COLO829 (cell line): Measurements from ENCODE around the gene MRPL18.
"Not testable (repeated sequence)": the region's sequence is repeated elsewhere in the genome, so short reads cannot be mapped to it uniquely, and the experiment has no call there.

Experiments used
- DNase-seq: peaks from one replicate; pipeline ENCODE4 v3.0.0; 2012; ENCODE audit warnings: low spot score

The MRPL18 gene

DNA sequence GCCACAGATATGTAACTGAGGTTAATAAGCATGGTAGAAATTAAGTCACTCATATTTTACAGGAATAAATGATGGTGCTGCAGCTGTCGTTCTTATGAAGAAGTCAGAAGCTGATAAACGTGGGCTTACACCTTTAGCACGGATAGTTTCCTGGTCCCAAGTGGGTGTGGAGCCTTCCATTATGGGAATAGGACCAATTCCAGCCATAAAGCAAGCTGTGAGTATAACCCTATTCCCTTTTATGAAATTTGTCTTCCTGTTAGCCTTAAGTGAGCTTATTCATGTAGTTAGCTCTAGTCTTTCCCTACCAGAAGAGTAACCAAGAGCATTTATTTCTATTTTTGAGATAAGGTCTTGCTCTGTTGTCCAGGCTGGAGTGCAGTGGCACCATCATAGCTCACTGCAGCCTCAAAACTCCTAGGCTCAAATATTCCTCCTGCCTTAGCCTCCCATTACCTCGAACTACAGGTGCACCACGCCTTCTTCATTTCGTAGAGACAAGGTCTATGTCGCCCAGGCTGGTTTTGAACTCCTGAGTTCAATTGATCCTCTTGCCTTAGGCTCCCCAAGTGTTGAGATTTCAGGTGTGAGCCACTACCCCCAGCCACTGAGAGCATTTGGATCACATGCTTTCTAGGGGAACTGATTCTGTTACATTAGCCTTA lies 12.9 kb upstream of the MRPL18 start:
- no peak for DNase-seq

DNA sequence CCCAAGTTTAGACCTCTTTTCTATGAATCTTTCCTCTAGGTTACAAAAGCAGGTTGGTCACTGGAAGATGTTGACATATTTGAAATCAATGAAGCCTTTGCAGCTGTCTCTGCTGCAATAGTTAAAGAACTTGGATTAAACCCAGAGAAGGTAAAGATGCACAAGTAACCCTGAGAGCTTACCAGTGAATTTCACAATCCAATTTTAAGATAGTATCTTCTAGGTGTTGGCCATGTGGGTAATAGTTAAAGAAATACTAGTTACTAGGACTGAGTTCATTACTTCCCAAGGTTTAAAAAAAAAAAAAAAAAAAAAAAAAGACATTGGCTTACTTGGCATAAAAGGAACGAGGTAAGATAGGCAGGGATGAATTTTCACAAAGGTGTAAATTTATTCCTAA lies 12.1 kb upstream of the MRPL18 start:
- no peak for DNase-seq

DNA sequence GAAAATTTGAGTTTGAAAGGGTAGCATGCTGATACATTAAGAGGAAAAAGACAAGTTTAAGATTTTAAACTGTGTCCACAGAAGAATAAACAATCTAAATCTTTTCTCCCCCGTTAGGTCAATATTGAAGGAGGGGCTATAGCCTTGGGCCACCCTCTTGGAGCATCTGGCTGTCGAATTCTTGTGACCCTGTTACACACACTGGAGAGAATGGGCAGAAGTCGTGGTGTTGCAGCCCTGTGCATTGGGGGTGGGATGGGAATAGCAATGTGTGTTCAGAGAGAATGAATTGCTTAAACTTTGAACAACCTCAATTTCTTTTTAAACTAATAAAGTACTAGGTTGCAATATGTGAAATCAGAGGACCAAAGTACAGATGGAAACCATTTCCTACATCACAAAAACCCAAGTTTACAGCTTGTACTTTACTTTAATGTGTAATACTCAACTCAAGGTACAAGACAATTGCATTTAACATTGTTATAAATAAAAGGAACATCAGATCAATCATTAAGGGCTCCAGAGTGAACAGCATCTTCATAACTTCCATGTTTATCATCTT lies 11.6 kb upstream of the MRPL18 start:
- no peak for DNase-seq

DNA sequence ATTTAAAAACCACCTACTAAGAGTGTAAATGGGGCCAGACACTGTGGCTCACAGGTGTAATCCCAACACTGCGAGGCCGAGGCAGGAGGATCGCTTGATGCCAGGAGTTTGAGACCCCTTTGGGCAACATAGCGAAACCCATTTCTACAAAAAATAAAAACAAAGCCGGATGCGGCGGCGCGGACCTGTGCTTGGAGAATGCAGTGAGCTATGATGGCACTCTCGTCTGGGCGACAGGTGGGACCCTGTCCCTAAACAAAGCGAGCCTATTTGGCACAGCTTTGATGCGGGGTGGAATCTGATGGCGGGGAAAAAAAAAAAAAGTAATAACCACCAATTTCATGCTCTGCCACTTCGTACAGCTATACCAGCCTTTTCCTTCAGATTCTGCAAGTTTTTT lies 2.0 kb upstream of the MRPL18 start:
- no peak for DNase-seq

GRCh38 chr6:159788753-159789376 lies 1.4 kb upstream of the MRPL18 start:
- DNase-seq, result peak; percentile 28

- peak; percentile 99 for DNase-seq
Measured at GRCh38 chr6:159789377-159790148, 704 bp upstream of the MRPL18 start, which contains the start of gene TCP1. TCP1 (minus strand) TSS chr6:159789602; CDS start chr6:159789468, 134 bp downstream.

DNA sequence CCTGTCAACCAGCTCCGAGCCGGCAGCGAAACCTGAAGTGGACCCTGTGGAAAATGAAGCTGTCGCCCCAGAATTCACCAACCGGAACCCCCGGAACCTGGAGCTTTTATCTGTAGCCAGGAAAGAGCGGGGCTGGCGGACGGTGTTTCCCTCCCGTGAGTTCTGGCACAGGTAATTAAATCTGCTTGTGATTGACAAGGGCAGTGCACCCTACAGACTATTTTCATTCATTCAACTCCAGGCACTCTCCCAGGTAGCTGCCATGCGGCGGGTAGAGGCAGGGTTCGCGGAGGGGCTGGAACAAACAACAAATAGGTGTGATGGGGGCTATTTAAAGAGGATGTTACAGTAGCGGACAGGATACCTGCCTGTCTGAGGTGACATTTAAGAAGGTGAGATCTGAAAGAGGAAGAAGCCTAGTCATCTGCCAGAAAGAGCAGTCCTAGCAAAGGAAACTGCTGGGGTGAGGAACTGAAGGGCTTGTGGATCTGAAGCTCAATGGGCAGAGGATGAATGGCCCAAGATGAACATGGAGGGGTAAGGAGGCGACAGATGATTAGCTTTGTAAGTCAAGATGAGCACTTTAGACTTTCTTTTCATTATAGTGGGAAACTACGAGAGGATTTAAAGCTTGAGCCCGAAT lies 810 bp downstream of the MRPL18 start:
- no peak for DNase-seq

GRCh38 chr6:159794976-159795375 lies 4.7 kb downstream of the MRPL18 start:
- not testable (repeated sequence) for DNase-seq

GRCh38 chr6:159797554-159797953 lies 7.3 kb downstream of the MRPL18 start:
- no peak for DNase-seq

- DNase-seq, result no peak
Measured at GRCh38 chr6:159800141-159800865, 10.0 kb downstream of the MRPL18 start, which contains the start of gene PNLDC1. PNLDC1 (plus strand) TSS chr6:159800276; CDS start chr6:159800308, 32 bp downstream.

GRCh38 chr6:159801935-159802334 lies 11.7 kb downstream of the MRPL18 start:
- DNase-seq, result no peak

GRCh38 chr6:159804504-159804903 lies 14.2 kb downstream of the MRPL18 start:
- DNase-seq, result no peak

DNA sequence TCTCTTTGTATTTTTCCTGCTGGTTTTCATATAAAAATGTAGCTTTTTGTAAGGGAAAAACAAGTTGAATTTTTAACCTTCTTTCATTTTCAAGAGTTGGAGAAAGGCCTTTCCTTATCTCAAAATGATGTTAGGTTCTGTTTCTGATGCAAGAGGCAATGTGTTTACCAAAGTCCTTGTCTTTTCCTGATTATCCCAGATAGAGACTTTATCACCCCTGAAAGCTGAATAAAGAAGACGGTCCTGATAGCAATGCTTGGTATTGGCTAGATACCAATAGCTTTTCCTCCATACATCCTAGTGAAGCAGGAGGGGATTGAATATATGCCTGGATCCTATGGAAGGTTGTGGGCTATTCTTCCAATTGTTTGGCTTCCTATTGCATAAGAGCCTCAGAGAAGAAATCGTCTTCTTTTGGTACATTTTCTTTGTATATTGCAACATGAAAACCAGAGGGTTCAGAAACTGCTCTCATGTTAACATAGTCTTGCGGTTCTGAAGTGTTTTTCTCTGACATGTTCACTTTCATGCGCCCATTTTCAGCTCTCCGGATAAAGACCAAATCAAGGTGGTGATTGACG lies 15.3 kb downstream of the MRPL18 start:
- no peak for DNase-seq

- no peak for DNase-seq
Measured at GRCh38 chr6:159806021-159806458, 15.8 kb downstream of the MRPL18 start.

DNA sequence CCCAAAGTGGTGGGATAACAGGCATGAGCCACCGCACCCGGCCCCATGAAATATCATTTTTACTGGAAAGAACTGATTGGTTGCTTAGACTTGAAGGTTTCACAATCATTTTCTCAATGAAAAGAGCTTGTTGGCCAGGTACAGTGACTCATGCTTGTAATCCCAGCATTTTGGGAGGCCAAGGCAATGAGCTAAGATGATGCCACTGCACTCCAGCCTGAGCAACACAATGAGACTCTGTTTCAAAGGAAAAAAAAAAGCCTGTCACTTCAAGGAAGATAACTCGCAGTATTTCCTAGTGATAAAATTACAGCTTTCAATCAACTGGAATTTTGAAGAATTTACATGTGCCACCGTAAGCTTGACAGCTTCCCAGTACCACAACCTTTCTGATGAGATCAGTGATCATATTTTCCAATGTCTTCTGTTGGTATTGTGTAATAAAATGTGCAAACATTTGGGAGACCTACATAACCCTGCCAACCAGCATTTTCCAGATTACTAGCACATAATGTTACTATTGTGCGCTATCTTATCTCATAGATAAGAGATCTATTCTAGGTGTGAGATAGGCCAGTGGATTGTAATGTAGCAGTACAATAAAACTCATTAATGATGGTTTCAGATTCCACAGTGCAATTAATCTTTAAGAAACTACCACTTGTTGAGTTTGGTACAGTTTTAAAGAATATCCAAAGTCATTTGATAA lies 17.0 kb downstream of the MRPL18 start:
- peak; percentile 57 for DNase-seq

GRCh38 chr6:159808647-159809046 lies 18.4 kb downstream of the MRPL18 start:
- DNase-seq, result no peak

DNA sequence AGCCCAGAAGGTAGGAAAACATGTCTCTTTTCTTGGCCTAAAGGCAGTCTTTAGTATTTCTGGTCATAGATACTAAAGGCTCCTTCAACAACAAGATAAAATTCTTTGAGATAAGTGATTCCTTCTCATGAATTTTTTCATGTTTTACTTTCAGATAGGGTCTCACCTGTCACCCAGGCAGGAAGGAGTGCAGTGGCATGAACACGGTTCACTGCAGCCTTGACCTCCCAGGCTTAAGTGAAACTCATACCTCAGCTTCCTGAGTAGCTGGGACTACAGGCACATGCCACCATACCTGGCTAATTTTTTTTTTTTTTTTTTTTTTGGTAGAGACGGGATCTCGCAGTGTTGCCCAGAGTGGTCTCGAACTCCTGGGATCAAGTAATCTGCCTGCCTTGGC lies 18.9 kb downstream of the MRPL18 start:
- no peak for DNase-seq

GRCh38 chr6:159813781-159814180 lies 23.5 kb downstream of the MRPL18 start:
- no peak for DNase-seq

DNA sequence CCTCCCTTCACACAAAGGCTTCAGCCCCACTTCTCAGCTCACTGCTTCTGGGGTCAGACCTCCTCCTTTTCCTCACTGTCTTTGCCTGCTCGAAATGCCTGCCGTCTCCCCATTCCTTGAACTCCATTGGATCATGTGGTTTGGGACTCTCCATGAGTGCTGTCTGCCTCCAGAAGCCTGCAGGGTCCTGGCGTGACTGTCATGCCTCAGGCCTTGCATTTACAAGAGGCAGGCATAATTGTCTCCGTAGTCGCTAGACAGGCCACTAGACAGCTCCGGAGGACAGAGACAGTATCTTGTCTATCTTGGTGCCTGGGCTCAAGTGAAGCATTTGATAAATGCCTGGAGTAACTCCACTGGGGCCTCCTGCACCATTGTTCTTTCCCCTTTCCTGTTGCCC lies 25.1 kb downstream of the MRPL18 start:
- DNase-seq, result no peak

- not testable (repeated sequence) for DNase-seq
Measured at GRCh38 chr6:159816775-159817174, 26.5 kb downstream of the MRPL18 start.
